K562 (cell line): Measurements from ENCODE around the gene MBIP. TPM values are rescaled to one million over a fixed set of nuclear protein-coding genes. Genes with fewer than 3 reads are reported as not detected.

Experiments
- CREB3 ChIP-seq: fragments of 450-650 bp; conservative IDR thresholded peaks from 2 replicates; pipeline ENCODE4 v1.6.1; 2016; ENCODE audit warnings: missing genetic modification characterization, low read depth, mild to moderate bottlenecking, missing compliant biosample characterization, moderate library complexity
- CSDE1 ChIP-seq, 2 experiments: fragments of 450-650 bp; IDR thresholded peaks; 2 replicates each; pipeline ENCODE4 v1.6.1; 2016; ENCODE audit warnings: mild to moderate bottlenecking in 1 of 2
- ETV5 ChIP-seq: sonication (generic); formaldehyde crosslinking; IDR thresholded peaks from 2 replicates; pipeline ENCODE4 v1.4.0; 2020; ENCODE audit warnings: low read depth, mild to moderate bottlenecking, missing genetic modification reagents
- FOS ChIP-seq: IDR thresholded peaks from 3 replicates; pipeline ENCODE4 v1.6.1; 2011; ENCODE audit not compliant: insufficient read length; ENCODE audit errors: extremely low read depth
- HNRNPK ChIP-seq: fragments of 200-400 bp; formaldehyde crosslinking; IDR thresholded peaks from one replicate; pipeline ENCODE4 v1.6.1; 2018; ENCODE audit warnings: mild to moderate bottlenecking, low read depth, low read length; ENCODE audit not compliant: poor library complexity, severe bottlenecking
- MECOM ChIP-seq: fragments of 250-450 bp; sonication (Bioruptor Pico); IDR thresholded peaks from 2 replicates; pipeline ENCODE4 v1.8.0; 2022; ENCODE audit warnings: inconsistent platforms
- MTA1 ChIP-seq: fragments of 450-650 bp; IDR thresholded peaks from 2 replicates; pipeline ENCODE4 v1.6.1; 2017; ENCODE audit warnings: borderline replicate concordance
- MXI1 ChIP-seq: IDR thresholded peaks from 2 replicates; pipeline ENCODE4 v1.6.1; 2011; ENCODE audit warnings: low read depth, mild to moderate bottlenecking, improper control_type of control experiment, low read length
- PCBP1 ChIP-seq: fragments of 200-400 bp; formaldehyde crosslinking; IDR thresholded peaks from 2 replicates; pipeline ENCODE4 v1.6.1; 2018; ENCODE audit warnings: mild to moderate bottlenecking, low read depth, low read length; ENCODE audit not compliant: poor library complexity, severe bottlenecking
- PHF8 ChIP-seq: fragments of 200-600 bp; sonication (generic); IDR thresholded peaks from 2 replicates; pipeline ENCODE4 v1.6.1; 2012; ENCODE audit warnings: mixed run types, mild to moderate bottlenecking, inconsistent platforms, low read length, moderate library complexity, borderline replicate concordance
- SAP30 ChIP-seq: fragments of 200-600 bp; sonication (generic); IDR thresholded peaks from 2 replicates; pipeline ENCODE4 v1.6.1; 2012; ENCODE audit warnings: borderline replicate concordance, low read depth, mild to moderate bottlenecking, moderate library complexity, low read length, control low read depth, inconsistent platforms; ENCODE audit not compliant: insufficient read depth, poor library complexity, severe bottlenecking
- SIN3A ChIP-seq, 2 experiments: fragments of 150-350 bp in 1 of 2; IDR thresholded peaks; 2 replicates each; pipeline ENCODE4 v1.6.1; 2011 to 2016; ENCODE audit warnings: borderline replicate concordance in 2 of 2, low read depth in 2 of 2, low read length in 2 of 2, mild to moderate bottlenecking in 2 of 2, moderate library complexity in 2 of 2; ENCODE audit not compliant: control insufficient read depth in 1 of 2
- TOE1 ChIP-seq, 2 experiments: fragments of 450-650 bp in 1 of 2; sonication (generic) in 1 of 2; formaldehyde crosslinking in 1 of 2; IDR thresholded peaks; 2 replicates each; pipeline versions ENCODE4 v1.7.1 to v1.8.0; 2016 to 2022; ENCODE audit warnings: borderline replicate concordance in 2 of 2, mild to moderate bottlenecking in 2 of 2, antibody characterized with exemption in 1 of 2, inconsistent platforms in 1 of 2, low read depth in 1 of 2, missing genetic modification reagents in 1 of 2, moderate library complexity in 1 of 2
- UBTF ChIP-seq, 2 experiments: IDR thresholded peaks; 2 replicates each; pipeline ENCODE4 v1.6.1; 2012; ENCODE audit warnings: improper control_type of control experiment in 2 of 2, low read depth in 2 of 2, low read length in 2 of 2, borderline replicate concordance in 1 of 2
- ZNF507 ChIP-seq: conservative IDR thresholded peaks from 2 replicates; pipeline ENCODE4 v1.6.1; 2017; ENCODE audit warnings: missing genetic modification characterization, missing compliant biosample characterization
- ZNF696 ChIP-seq: fragments of 250-450 bp; sonication (Bioruptor Pico); conservative IDR thresholded peaks from 2 replicates; pipeline ENCODE4 v1.4.0; 2020; ENCODE audit warnings: mild to moderate bottlenecking, moderate library complexity
- ZNF780A ChIP-seq: fragments of 250-450 bp; sonication (Bioruptor Pico); IDR thresholded peaks from 2 replicates; pipeline ENCODE4 v1.5.0; 2021; ENCODE audit warnings: mild to moderate bottlenecking
- polyA plus RNA-seq, 8 experiments: library from polyadenylated mRNA; depleted of rRNA in 4 of 8; stranded (reverse) in 5 of 8; unstranded in 3 of 8; fragments of >200 nt; fragmentation: Nextera tagmentation in 2 of 8; fragmentation: Illumina TruSeq in 1 of 8; extraction: Ambion mirVana in 2 of 8; extraction: Trizol in 1 of 8; gene quantifications; 2 replicates each; pipeline versions ENCODE4 v1.2.1 to v1.2.3, GENCODE V29; 2011 to 2014; ENCODE audit warnings: inconsistent platforms in 1 of 8, missing spikeins in 1 of 8
- total RNA-seq, 7 experiments: library from RNA; depleted of rRNA in 6 of 7; stranded (reverse); fragments of >200 nt in 6 of 7; fragmentation: Illumina TruSeq in 2 of 7; extraction: Trizol in 2 of 7; gene quantifications; 2 replicates each; pipeline versions ENCODE4 v1.2.1 to v1.2.3, GENCODE V29; 2011 to 2021; ENCODE audit warnings: low replicate concordance in 1 of 7
- TF ChIP-seq, protein P1 (sequence below), 2 experiments: IDR thresholded peaks in 1 of 2; conservative IDR thresholded peaks in 1 of 2; 2 replicates each; pipeline ENCODE4 v1.6.1; 2016; ENCODE audit warnings: low read depth in 2 of 2, mild to moderate bottlenecking in 1 of 2, missing compliant biosample characterization in 1 of 2, missing genetic modification characterization in 1 of 2, moderate library complexity in 1 of 2

MBIP gene
- total and polyA plus RNA-seq, 9 of the 15 experiments (the other 6 are each of a cell fraction or from before 2014, with no cell fraction given) = 8.4 to 31.1 (median 19.4) TPM

GRCh38 chr14:36320200-36320896 is at the start of gene MBIP (continued):
- TF ChIP-seq UBTF (IDR thresholded peaks at IDR 0.05; ENCODE audit: borderline replicate concordance in 1 of 2, low read depth in 2 of 2, low read length in 2 of 2) (peak in 1 of 2 experiments; percentile 42; a peak in 1 of 4 replicates), HNRNPK (no peak), MXI1 (no peak), MTA1 (peak; percentile 97), SAP30 (peak; percentile 55), TOE1 (IDR thresholded peaks at IDR 0.05; ENCODE audit: borderline replicate concordance) (no peak), TOE1 (CRISPR knock-in tag; IDR thresholded peaks at IDR 0.05; ENCODE audit: borderline replicate concordance, low read depth) (no peak), SIN3A (IDR thresholded peaks at IDR 0.05; ENCODE audit: borderline replicate concordance in 2 of 2, control insufficient read depth in 1 of 2, low read depth in 2 of 2, low read length in 2 of 2) (peak; percentile 60 to 63; a peak in 2 of 4 replicates), PHF8 (peak; percentile 87), MECOM (CRISPR knock-in tag) (no peak), CREB3 (tag) (no peak), ETV5 (CRISPR knock-in tag) (no peak), ZNF696 (no peak), CSDE1 (IDR thresholded peaks at IDR 0.05) (0 out of 4 replicates have a peak, but pooled peaks of 1 of the 2 experiments have one; percentile 30), ZNF507 (tag) (no peak), ZNF780A (CRISPR knock-in tag) (no peak), PCBP1 (no peak), FOS (peak; percentile 53)
- TF ChIP-seq, protein P1, sequence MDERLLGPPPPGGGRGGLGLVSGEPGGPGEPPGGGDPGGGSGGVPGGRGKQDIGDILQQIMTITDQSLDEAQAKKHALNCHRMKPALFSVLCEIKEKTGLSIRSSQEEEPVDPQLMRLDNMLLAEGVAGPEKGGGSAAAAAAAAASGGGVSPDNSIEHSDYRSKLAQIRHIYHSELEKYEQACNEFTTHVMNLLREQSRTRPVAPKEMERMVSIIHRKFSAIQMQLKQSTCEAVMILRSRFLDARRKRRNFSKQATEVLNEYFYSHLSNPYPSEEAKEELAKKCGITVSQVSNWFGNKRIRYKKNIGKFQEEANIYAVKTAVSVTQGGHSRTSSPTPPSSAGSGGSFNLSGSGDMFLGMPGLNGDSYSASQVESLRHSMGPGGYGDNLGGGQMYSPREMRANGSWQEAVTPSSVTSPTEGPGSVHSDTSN (CRISPR knock-in tag; IDR thresholded peaks at IDR 0.05; ENCODE audit: low read depth) = peak; percentile 32; the same call in 1 of the 2 replicates
- TF ChIP-seq, protein P1 (tag; conservative IDR thresholded peaks at IDR 0.05; ENCODE audit: low read depth) = peak; percentile 92
